Activated CD8-positive, alpha-beta memory T cell treated with anti-CD3 and anti-CD28 coated beads, Interleukin-2, amount 50 U/mL, for 24 hours (primary cell): ENCODE measurements around the gene SPACA6.
"Not testable (repeated sequence)": the region's sequence is repeated elsewhere in the genome, so short reads cannot be mapped to it uniquely, and the experiment has no call there.

Source experiments
- DNase-seq: peaks from one replicate; pipeline ENCODE4 v3.0.0-alpha.2; 2020; ENCODE audit errors: extremely low read depth

Gene SPACA6

DNA sequence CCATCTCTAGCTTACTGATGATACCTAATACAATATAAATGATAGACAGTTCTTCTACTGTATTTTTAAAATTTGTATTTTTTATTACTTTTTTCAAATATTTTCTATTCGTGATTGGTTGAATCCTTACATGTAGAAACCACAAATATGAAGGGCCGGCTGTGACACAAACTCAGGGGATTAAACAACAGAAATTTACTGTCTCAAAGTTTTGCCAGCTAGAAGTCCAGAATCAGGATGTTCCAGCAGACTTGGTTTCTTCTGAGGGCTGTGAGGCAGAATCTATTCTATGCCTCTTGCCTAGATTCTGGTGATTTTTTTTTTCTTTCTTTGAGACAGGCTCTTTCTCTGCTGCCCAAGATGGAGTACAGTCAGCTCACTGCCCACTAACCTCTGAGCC lies 44.8 kb downstream of the SPACA6 start:
- DNase-seq, result no peak

DNA sequence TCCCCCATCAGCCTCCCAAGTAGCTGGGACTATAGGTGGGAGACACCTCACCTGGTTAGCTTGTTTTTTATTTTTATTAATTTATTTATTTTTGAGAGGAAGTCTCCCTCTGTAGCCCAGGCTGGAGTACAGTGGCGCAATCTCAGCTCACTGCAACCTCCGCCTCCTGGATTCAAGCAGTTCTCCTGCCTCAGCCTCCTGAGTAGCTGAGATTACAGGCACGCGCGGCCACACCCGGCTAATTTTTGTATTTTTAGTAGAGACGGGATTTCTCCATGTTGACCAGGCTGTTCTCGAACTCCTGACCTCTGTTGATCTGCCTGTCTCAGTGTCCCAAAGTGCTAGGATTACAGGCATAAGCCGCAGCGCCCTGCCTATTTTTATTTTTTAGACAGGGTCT lies 45.4 kb downstream of the SPACA6 start:
- DNase-seq, result not testable (repeated sequence)

DNA sequence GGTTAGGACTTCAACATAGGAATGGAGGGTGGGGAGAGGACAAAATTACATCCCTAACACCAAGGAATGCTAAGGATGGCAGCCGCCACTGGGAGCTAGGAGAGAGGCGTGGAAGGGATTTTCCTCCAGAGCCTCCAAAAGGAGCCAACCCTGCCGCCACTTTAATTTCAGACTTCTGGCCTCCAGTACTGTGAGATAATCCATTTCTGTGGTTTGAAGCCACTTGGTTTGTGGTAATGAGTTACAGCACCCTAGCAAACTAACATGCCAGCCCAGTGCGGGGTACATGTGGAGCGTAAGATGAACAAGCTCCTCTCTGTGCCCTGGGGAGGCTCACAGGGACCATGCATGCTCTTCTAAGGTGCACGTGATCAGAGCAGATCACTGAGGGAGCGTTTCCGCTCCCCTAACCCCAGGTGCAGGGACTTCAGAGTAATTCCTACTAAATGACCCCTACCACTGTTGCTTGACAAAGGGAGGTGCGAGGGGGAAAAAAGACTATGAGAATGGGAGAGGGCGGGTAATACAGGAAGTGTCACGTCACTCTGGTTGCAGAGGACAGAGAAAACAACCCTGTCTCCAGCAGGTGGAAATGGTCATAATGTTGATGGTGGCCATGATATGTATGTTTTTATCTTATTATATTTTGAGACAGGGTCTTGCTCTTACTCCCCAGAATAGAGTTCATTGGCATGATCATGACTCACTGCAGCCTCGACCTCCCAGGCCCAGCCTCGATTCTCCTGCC lies 46.5 kb downstream of the SPACA6 start:
- no peak for DNase-seq

DNA sequence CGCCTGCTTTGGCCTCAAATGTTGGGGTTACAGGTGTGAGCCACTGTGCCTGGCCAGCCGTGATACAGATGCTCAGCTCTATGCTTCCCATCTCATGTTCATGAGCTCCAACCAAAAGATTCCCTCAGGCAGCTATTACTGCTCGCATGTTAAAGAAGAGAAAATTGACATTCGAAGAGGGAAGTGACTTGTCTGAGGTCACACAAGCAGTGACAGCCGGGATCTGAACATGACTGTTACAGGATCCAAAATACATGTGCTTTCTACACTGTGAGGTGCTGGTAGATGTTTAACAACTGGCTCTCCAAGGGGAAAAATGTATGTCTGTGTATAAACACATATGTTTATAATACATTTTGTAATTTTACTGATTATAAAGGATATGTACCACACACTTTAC lies 47.2 kb downstream of the SPACA6 start:
- DNase-seq, result no peak

DNA sequence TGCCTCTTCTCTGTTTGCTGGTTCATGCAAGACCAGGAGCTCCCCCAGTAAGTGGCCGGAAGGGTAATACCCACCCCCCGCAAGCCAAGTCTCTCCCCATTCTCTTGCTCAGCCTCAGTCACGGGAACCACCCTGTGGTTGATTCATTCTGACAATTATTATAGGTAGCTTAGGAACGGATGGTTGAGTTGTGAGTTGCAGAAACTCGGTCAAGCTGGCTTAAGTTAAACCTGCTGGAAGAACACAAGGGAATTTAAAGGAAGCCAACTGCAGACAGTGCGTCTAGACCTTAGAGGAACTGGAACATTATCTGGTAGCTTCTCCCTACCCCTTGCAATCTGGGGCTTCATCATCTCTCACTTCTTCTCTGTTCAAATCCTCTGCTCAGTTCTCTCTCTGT lies 49.7 kb downstream of the SPACA6 start:
- DNase-seq, result no peak

DNA sequence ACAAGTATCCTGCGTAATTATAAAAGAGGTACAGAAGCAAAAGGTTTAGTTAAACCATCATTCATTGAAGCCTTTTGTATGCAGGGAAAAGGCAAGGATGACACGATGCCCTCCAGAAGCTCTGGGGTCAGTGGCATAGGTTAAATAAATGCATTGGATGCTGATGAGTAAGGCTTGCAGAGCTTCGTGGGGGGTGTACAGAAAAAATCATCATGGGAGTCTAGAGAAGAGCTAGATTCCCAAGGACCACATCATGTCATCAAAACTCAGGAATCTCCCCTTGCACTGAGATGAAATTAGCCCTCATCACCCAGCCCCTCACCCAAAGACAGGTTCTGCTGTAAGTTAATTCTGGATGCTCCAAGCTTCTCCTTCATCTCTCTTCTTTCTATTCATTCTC lies 50.3 kb downstream of the SPACA6 start:
- DNase-seq, result no peak

DNA sequence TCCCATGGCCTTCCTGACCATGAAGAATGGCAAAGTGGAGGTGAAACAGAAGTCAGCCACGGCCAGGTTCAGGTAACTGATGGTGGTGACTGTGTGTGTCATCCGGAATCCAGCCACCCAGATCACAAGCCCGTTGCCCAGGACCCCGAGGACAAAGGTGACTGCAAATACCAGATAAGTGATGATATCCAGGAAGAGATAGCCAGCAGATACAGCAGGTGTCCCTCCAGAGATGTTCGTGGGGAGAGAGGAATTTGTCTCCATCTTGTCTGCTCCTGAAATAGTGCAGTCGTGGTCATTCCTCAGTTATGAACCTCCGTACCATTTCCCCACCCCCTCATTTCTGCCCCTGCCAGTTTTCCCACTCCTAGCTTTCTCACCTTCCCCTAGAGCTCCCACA lies 53.6 kb downstream of the SPACA6 start:
- DNase-seq, result no peak

DNA sequence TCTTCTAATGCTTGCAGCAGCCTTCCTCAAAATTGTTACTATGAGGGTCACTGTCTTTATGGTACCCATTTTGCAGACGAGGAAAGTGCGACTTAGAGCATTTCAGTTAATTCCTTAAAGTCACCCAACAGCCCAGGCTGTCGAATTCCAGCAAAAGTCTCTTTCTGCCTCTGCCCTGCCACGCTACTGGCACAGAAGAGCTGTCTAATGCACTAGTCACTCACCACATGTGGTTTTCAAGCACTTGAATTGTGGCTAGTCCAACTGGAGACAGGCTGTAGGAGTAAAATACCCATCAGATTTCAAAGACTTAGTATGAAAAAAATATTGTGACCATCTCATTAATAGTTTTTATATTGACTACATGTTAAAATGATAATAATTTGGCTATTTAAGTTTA lies 56.8 kb downstream of the SPACA6 start:
- DNase-seq, result no peak

DNA sequence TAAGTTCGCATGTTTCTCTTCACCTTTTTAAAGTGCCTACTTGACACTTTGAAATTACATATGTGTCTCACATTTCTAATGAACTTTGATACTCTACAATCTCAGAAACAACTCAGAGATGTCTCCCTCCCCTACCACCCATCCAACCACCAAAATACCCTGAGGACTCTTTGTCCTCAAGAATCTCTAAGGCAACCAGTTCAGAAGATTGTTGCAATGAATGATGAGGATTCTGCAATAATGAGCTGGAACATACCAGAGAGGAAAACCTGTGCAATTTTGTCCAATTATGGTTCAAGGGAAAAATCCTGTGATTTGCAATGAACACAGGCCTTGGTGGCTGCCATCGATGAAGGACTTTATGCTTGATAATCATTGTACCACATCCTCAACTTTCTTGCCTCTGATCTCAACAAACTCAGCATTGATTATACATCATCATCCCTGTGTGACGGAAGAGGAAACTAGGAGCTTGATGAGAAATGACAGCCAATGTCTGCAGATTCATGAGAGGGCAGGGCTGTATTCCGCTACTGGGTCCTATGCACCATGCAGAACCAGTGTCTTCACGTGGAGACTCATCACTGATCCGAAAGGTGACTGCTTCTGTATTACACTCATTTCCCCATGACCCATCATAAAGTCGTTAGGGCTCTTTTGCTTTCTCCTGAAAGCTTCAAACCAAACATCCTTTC lies 57.4 kb downstream of the SPACA6 start:
- no peak for DNase-seq

DNA sequence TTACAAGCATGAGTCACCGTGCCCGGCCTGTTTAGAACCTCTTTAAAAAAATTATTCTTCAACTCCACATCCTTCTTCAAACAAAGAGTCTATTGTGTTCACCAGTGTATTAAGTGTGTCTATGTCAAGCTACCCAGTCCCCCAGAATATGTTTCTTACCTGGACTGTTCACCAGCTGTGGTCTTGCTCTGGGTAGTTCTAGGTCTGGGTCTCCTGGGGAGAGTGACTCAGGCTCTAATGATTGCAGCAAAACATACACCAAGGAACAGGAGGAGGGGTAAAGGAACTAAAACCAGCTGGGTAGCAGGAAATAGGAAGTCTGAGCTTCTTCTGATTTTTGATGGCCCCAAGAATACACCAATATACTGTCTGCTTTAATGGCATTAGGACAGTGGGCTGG lies 58.5 kb downstream of the SPACA6 start, which contains the start of gene FPR1:
FPR1 (minus strand) TSS at position 224 of the 400 bp plus-strand sequence. CDS start 4,884 bp downstream, outside the sequence.
- no peak for DNase-seq

DNA sequence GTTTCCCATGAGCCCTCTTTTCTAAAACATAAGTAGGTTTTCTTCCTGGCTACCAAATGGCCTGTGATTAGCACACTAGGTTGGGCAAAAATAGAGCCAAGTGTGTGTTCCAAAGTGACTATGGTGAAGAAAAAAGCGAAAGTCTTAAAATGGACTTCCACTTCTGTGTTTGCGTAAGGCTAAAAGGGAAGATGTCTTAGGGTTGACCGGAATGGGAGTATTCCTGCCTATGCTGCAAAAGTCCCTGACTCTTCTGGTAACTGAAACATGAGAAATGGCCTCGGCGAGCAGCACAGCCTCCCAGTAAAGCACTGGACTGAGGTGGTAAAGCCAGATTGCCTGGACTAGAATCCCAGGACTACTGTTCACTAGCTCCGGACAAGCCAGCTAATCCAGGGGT lies 61.0 kb downstream of the SPACA6 start:
- no peak for DNase-seq

DNA sequence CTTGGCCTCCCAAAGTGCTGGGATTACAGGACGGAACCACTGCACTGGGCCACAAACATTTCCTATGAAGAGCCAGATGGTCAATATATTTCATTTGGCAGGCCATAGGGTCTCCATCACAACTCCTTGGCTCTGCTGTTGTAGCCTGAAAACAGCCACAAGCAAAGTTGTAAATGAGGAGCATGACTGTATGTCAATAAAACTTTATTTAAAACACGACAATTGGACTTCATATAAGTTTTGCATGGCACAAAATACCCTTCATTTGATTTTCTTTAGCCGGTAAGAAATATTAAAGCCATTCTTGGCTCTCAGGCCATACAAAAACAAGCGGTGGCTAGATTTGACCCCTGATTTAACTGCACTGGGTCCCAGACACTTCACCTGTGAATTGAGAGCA lies 61.6 kb downstream of the SPACA6 start:
- no peak for DNase-seq
